ENCODE results near the gene TMPRSS3.

TMPRSS3 gene

DNA sequence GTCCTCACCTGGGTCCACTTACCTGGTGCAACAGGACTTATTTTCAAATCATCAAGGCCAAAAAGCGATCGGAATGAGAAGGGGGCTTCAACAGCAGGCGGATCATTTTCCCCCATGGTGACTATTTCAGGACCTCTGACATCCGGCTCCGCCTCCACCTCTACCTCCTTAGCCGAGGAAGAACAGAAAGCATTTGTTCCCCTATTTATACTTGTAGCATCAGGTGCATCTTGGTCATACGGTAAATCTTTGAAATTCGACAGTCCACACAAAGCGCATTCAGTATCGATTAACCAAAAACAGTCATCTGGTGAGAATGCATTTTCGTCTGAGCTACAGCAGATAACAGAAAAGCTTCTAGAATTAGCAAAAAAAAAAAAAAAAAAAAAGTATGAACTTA lies 550 bp downstream of the TMPRSS3 start:
- ATAC-seq, result no peak
- no peak for TF ChIP-seq ISL1 (CRISPR knock-in tag; IDR thresholded peaks at IDR 0.05)
- TF ChIP-seq, protein P1, sequence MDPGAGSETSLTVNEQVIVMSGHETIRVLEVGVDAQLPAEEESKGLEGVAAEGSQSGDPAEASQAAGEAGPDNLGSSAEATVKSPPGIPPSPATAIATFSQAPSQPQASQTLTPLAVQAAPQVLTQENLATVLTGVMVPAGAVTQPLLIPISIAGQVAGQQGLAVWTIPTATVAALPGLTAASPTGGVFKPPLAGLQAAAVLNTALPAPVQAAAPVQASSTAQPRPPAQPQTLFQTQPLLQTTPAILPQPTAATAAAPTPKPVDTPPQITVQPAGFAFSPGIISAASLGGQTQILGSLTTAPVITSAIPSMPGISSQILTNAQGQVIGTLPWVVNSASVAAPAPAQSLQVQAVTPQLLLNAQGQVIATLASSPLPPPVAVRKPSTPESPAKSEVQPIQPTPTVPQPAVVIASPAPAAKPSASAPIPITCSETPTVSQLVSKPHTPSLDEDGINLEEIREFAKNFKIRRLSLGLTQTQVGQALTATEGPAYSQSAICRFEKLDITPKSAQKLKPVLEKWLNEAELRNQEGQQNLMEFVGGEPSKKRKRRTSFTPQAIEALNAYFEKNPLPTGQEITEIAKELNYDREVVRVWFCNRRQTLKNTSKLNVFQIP (CRISPR knock-in tag; IDR thresholded peaks at IDR 0.05; ENCODE audit: borderline replicate concordance, low read depth), result no peak
- TF ChIP-seq ZNF70 (CRISPR knock-in tag; IDR thresholded peaks at IDR 0.05), result no peak
- no peak for TF ChIP-seq GLIS3 (CRISPR knock-in tag; IDR thresholded peaks at IDR 0.05)
- no peak for TF ChIP-seq CSDC2 (CRISPR knock-in tag; IDR thresholded peaks at IDR 0.05)

DNA sequence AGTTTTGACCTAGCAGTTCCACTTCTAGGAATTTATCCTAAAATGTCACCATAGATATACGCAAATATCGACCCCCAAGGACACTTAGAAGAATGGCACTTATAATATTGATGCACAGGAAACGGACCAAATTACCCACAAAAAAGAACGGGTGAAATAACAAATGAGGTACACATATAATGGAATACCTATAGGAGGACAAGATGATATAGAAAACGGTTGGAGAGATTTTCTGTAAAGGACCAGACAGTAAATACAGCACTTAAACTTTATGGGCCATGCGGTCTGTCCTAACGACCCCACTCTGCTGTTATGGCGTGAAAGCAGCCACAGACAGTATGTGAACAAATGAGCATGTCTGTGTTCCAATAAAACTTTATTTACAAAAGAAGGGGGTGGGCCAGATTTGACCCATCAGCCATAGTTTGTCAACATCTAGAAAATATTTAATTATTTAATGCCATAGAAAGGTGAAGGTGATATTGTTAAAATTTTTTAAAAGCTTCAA lies 2.4 kb downstream of the TMPRSS3 start:
- TF ChIP-seq TCF4 (CRISPR knock-in tag; IDR thresholded peaks at IDR 0.05; ENCODE audit: borderline replicate concordance), result no peak
- TF ChIP-seq ISL1 (CRISPR knock-in tag; IDR thresholded peaks at IDR 0.05), result no peak
- TF ChIP-seq, protein P2, sequence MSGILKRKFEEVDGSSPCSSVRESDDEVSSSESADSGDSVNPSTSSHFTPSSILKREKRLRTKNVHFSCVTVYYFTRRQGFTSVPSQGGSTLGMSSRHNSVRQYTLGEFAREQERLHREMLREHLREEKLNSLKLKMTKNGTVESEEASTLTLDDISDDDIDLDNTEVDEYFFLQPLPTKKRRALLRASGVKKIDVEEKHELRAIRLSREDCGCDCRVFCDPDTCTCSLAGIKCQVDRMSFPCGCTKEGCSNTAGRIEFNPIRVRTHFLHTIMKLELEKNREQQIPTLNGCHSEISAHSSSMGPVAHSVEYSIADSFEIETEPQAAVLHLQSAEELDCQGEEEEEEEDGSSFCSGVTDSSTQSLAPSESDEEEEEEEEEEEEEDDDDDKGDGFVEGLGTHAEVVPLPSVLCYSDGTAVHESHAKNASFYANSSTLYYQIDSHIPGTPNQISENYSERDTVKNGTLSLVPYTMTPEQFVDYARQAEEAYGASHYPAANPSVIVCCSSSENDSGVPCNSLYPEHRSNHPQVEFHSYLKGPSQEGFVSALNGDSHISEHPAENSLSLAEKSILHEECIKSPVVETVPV (CRISPR knock-in tag; IDR thresholded peaks at IDR 0.05), result no peak
- TF ChIP-seq, protein P3, sequence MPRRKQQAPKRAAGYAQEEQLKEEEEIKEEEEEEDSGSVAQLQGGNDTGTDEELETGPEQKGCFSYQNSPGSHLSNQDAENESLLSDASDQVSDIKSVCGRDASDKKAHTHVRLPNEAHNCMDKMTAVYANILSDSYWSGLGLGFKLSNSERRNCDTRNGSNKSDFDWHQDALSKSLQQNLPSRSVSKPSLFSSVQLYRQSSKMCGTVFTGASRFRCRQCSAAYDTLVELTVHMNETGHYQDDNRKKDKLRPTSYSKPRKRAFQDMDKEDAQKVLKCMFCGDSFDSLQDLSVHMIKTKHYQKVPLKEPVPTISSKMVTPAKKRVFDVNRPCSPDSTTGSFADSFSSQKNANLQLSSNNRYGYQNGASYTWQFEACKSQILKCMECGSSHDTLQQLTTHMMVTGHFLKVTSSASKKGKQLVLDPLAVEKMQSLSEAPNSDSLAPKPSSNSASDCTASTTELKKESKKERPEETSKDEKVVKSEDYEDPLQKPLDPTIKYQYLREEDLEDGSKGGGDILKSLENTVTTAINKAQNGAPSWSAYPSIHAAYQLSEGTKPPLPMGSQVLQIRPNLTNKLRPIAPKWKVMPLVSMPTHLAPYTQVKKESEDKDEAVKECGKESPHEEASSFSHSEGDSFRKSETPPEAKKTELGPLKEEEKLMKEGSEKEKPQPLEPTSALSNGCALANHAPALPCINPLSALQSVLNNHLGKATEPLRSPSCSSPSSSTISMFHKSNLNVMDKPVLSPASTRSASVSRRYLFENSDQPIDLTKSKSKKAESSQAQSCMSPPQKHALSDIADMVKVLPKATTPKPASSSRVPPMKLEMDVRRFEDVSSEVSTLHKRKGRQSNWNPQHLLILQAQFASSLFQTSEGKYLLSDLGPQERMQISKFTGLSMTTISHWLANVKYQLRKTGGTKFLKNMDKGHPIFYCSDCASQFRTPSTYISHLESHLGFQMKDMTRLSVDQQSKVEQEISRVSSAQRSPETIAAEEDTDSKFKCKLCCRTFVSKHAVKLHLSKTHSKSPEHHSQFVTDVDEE (CRISPR knock-in tag; IDR thresholded peaks at IDR 0.05), result no peak

DNA sequence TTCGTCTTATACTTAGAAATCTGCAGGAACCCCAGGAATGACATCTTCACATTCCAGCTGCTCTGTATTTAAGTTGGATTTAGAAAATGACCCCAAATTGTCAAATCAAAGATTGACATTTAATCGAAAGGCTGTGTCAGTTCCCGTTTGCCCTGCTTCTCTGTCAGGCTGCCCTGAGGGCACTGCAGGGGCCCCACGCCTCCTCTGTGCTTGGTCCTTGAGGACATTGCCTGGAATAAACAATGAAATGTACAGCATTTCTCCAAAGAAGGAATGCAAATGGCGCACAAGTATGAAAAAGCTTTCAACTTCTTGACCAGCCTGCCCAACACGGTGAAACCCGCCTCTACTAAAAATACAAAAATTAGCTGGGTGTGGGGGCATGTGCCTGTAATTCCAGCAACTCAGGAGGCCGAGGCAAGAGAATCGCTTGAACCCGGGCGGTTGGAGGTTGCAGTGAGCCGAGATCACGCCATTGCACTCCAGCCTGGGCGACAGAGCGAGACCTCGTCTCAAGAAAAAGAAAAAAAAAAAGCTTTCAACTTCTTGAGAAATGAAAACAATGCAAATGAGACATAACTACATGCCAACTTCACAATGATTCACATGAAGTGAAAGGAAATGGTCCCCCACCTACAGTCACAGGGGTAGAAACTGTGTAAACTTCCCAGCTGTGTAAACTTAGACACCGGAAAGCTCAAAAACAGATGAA lies 3.0 kb downstream of the TMPRSS3 start:
- ATAC-seq, result no peak
- TF ChIP-seq, protein P3 (CRISPR knock-in tag; IDR thresholded peaks at IDR 0.05), result no peak
- TF ChIP-seq OSR1 (CRISPR knock-in tag; IDR thresholded peaks at IDR 0.05) (no peak), ZC3H10 (CRISPR knock-in tag; IDR thresholded peaks at IDR 0.05) (no peak), ARNTL (CRISPR knock-in tag; IDR thresholded peaks at IDR 0.05; ENCODE audit: borderline replicate concordance, low read depth) (no peak), ISL1 (CRISPR knock-in tag; IDR thresholded peaks at IDR 0.05) (no peak), ZNF8 (CRISPR knock-in tag; IDR thresholded peaks at IDR 0.05) (no peak), PPARA (CRISPR knock-in tag; IDR thresholded peaks at IDR 0.05; ENCODE audit: borderline replicate concordance) (no peak), RARB (CRISPR knock-in tag; IDR thresholded peaks at IDR 0.05) (no peak), ZFP3 (CRISPR knock-in tag; IDR thresholded peaks at IDR 0.05) (no peak), BACH2 (CRISPR knock-in tag; IDR thresholded peaks at IDR 0.05; ENCODE audit: borderline replicate concordance) (no peak), CSDC2 (CRISPR knock-in tag; IDR thresholded peaks at IDR 0.05) (no peak), GLIS3 (CRISPR knock-in tag; IDR thresholded peaks at IDR 0.05) (no peak), ZNF70 (CRISPR knock-in tag; IDR thresholded peaks at IDR 0.05) (no peak)
- TF ChIP-seq, protein P2 (CRISPR knock-in tag; IDR thresholded peaks at IDR 0.05), result no peak
- TF ChIP-seq, protein P4, sequence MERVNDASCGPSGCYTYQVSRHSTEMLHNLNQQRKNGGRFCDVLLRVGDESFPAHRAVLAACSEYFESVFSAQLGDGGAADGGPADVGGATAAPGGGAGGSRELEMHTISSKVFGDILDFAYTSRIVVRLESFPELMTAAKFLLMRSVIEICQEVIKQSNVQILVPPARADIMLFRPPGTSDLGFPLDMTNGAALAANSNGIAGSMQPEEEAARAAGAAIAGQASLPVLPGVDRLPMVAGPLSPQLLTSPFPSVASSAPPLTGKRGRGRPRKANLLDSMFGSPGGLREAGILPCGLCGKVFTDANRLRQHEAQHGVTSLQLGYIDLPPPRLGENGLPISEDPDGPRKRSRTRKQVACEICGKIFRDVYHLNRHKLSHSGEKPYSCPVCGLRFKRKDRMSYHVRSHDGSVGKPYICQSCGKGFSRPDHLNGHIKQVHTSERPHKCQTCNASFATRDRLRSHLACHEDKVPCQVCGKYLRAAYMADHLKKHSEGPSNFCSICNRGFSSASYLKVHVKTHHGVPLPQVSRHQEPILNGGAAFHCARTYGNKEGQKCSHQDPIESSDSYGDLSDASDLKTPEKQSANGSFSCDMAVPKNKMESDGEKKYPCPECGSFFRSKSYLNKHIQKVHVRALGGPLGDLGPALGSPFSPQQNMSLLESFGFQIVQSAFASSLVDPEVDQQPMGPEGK (CRISPR knock-in tag; IDR thresholded peaks at IDR 0.05; ENCODE audit: borderline replicate concordance), result no peak
- TF ChIP-seq, protein P1 (CRISPR knock-in tag; IDR thresholded peaks at IDR 0.05; ENCODE audit: borderline replicate concordance, low read depth), result no peak
- TF ChIP-seq, protein P5, sequence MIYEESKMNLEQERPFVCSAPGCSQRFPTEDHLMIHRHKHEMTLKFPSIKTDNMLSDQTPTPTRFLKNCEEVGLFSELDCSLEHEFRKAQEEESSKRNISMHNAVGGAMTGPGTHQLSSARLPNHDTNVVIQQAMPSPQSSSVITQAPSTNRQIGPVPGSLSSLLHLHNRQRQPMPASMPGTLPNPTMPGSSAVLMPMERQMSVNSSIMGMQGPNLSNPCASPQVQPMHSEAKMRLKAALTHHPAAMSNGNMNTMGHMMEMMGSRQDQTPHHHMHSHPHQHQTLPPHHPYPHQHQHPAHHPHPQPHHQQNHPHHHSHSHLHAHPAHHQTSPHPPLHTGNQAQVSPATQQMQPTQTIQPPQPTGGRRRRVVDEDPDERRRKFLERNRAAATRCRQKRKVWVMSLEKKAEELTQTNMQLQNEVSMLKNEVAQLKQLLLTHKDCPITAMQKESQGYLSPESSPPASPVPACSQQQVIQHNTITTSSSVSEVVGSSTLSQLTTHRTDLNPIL (CRISPR knock-in tag; IDR thresholded peaks at IDR 0.05; ENCODE audit: low read depth), result no peak

More for the DNA sequence above, 2.4 kb downstream of the TMPRSS3 start:
- ATAC-seq, result no peak
